Brain microvascular endothelial cell (primary cell): ENCODE data around the gene RALGAPB.
A peak's percentile ranks its signal among the peaks of the same experiment; 100 is the strongest.
"Not testable (repeated sequence)": the region's sequence is repeated elsewhere in the genome, so short reads cannot be mapped to it uniquely, and the experiment has no call there.

ENCODE experiments used
- DNase-seq: peaks from one replicate; pipeline ENCODE4 v3.0.0-alpha.2; 2020
- H3K27ac ChIP-seq: fragments of 250-450 bp; sonication (Bioruptor Pico); 2 replicates; pipeline ENCODE4 v1.5.1; 2020; ENCODE audit warnings: mild to moderate bottlenecking, moderate library complexity
- H3K27me3 ChIP-seq: fragments of 250-450 bp; sonication (Bioruptor Pico); replicated peaks from 2 replicates; pipeline ENCODE4 v1.5.1; 2020; ENCODE audit warnings: mild to moderate bottlenecking
- H3K36me3 ChIP-seq: fragments of 250-450 bp; sonication (Bioruptor Pico); replicated peaks from 2 replicates; pipeline ENCODE4 v1.5.1; 2020; ENCODE audit warnings: mild to moderate bottlenecking
- H3K4me3 ChIP-seq: 2 replicates; pipeline ENCODE4 v1.5.1; 2011; ENCODE audit warnings: low read depth, mild to moderate bottlenecking, control low read depth, low read length, moderate library complexity
- in situ Hi-C: cut with HindIII; loops from 2 replicates; pipeline ENCODE4 v1.10.0; 2017; ENCODE audit warnings: low sequenced_read_pairs, low pct_ligation_motif_present
- TF ChIP-seq, protein P1 (sequence below): IDR thresholded peaks from 2 replicates; pipeline ENCODE4 v1.5.1; 2011; ENCODE audit warnings: low read depth, mild to moderate bottlenecking, moderate library complexity, low read length, control low read depth, inconsistent platforms; ENCODE audit errors: missing control alignments

Gene RALGAPB

DNA sequence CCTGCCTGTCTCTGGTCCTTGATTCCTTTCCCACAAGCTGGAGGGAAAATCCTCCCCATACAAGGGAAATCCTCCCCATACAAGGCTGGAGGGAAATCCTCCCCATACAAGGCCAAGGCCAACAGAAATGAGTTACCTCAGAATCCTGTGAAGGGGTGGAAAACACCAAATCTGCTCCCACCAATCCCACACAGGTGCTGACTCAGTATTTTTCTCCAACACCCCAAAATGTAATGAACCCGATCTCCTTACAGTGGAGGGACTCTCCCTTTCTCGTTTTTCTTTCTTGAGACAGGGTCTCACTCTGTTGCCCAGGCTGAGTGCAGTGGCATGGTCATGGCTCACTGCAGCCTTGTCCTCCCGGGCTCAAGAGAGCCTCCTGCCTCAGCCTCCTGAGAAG, 43.8 kb upstream of the RALGAPB start:
- Histone ChIP-seq H3K27me3 (no peaks in the 10 kb centered on the region), H3K4me3 (no peak overlapping the region), H3K36me3 (peaks cover 93% of the 10 kb centered on the region), H3K27ac (no peak overlapping the region)
- no peak for DNase-seq
- in situ Hi-C loops = no loop called here
- TF ChIP-seq, protein P1, sequence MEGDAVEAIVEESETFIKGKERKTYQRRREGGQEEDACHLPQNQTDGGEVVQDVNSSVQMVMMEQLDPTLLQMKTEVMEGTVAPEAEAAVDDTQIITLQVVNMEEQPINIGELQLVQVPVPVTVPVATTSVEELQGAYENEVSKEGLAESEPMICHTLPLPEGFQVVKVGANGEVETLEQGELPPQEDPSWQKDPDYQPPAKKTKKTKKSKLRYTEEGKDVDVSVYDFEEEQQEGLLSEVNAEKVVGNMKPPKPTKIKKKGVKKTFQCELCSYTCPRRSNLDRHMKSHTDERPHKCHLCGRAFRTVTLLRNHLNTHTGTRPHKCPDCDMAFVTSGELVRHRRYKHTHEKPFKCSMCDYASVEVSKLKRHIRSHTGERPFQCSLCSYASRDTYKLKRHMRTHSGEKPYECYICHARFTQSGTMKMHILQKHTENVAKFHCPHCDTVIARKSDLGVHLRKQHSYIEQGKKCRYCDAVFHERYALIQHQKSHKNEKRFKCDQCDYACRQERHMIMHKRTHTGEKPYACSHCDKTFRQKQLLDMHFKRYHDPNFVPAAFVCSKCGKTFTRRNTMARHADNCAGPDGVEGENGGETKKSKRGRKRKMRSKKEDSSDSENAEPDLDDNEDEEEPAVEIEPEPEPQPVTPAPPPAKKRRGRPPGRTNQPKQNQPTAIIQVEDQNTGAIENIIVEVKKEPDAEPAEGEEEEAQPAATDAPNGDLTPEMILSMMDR = no peak

DNA sequence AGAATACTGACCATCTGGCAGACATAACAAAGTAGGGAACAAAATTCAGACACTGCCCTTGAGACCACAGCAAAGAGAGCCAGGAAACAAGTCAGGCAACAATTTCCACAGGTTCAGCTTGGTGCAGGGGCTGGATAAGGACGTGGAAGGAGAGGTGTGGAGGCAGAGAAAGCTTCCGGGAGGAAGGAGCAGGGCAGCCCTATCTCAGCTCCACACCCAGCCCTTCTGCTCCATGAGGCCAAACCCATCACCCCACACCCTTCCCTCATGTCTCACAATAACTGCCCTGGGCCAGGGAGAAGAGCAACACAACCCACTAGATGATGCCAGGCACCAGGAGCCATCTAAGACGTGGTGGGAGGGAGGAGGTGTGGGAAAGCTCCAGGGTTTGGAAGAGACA, 43.3 kb upstream of the RALGAPB start:
- Histone ChIP-seq H3K27ac (no peak overlapping the region), H3K4me3 (no peak overlapping the region), H3K36me3 (peaks cover 93% of the 10 kb centered on the region), H3K27me3 (no peaks in the 10 kb centered on the region)
- no peak for DNase-seq
- TF ChIP-seq, protein P1 = no peak
- in situ Hi-C loops = no loop called here

DNA sequence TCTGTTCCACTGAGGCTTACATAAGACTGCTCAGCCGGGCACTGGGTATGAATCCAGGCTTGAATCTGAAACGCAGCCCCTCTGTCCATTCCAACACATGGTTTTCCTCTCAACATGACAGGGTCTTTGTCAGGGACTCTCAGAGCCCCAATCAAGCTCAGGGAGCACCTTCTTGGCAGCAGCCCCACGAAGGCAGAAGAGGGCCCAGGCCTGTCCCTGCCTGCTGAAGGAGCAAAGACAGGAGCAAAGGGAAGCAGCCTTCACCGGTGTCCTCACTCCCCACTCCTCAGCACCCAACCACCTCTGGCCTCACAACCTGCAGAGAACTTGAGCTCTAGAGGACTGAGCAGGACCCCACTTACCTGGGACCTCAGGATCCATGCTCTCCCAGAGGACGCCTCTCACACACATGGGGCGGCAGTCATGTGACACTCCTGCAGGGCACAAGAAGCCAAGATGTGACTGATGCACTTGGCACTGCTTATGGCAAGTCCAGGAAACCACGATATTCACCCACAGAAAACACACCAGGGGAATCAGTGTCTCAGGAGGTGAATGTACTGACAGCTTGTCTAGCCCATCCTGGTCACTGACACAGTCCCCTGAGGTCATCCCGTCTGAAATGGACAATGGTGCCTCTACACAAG, 41.8 kb upstream of the RALGAPB start:
- DNase-seq = no peak
- TF ChIP-seq, protein P1 = no peak
- Histone ChIP-seq H3K4me3 (no peak overlapping the region), H3K36me3 (peaks cover 78% of the 10 kb centered on the region), H3K27me3 (no peaks in the 10 kb centered on the region), H3K27ac (no peak overlapping the region)
- in situ Hi-C loops = no loop called here

DNA sequence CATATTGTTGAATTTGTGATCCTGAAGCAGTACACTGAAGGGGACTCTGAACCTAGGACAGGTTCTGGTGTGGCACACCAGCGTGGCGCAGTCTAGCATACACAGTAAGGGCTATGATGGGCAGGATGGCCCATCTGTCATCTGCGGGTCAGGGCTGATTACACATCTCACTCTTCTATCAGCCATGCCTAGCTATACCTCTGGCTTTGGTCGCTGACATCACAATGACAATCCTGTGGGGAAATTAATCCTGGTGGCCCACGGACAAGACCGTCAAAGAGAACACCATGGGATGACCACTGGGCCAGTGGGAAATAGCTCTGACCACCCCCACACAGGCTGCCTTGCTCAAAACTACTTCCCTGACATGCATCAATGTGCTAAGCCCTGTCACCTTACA, 40.4 kb upstream of the RALGAPB start:
- Histone ChIP-seq H3K4me3 (peak overlapping the region; percentile 12), H3K27me3 (no peaks in the 10 kb centered on the region), H3K27ac (no peak overlapping the region), H3K36me3 (peaks cover 70% of the 10 kb centered on the region)
- in situ Hi-C loops = no loop called here
- TF ChIP-seq, protein P1 = no peak
- no peak for DNase-seq

DNA sequence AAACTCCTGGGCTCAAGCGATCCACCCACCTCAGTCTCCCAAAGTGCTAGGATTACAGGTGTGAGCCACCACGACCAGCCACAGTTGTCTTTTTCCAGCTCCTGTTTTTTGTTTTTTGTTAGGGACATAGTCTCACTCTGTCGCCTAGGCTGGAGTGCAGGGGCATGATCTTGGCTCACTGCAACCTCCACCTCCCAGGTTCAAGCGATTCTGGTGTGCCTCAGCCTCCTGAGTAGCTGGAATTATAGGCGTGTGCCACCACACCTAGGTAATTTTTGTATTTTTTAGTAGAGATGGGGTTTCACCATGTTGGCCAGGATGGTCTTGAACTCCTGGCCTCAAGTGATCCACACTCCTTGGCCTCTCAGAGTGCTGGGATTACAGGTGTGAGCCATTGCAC, 39.8 kb upstream of the RALGAPB start:
- in situ Hi-C loops, H3K27ac ChIP-seq: not testable (repeated sequence)
- H3K36me3 ChIP-seq = peaks cover 65% of the 10 kb centered on the region

DNA sequence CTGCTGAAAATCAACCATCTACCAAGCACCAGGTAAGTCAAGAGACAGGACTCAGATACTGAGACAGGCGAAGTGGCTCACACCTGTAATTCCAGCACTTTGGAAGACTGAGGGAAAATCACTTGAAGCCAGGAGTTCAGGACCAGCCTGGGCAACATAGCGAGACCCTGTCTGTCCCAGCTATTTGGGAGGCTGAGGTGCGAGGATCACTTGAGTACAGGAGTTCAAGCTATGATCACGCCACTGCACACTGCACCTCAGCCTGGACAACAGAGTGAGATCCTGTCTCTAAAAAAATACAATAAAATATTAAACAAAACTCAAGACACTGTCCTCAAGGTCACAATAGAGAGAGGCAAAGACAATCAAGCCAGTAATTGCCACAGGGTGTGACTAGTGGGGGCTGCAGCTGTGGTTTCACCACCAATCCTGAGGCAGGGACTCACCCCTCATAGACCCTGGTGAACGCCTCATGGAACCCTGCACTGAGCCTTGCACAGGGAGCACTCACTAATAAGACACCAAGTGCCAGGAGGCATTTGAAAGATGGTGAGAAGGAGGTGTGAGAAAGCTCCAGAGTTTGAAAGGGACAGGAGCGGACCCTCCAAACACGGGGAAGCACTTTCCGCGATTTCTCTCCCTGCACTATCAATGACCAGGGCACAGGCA, 39.2 kb upstream of the RALGAPB start:
- peak overlapping the region; percentile 98 for H3K4me3 ChIP-seq
- TF ChIP-seq, protein P1 = no peak
- H3K27me3 ChIP-seq = no peaks in the 10 kb centered on the region
- no peak for DNase-seq
- H3K27ac ChIP-seq = peak overlapping the region; percentile 96
- H3K36me3 ChIP-seq = peaks cover 59% of the 10 kb centered on the region
- in situ Hi-C loops = no loop called here

More for the DNA sequence above, 39.8 kb upstream of the RALGAPB start:
- H3K27me3 ChIP-seq, H3K4me3 ChIP-seq, DNase-seq: not testable (repeated sequence)
